GM19467 (cell line): ENCODE results near the gene CRK.

Source experiments
- ATAC-seq: cut with Tn5 transposase; IDR thresholded peaks from one replicate; pipeline ENCODE4 v1.9.1; 2021; ENCODE audit warnings: mild to moderate bottlenecking, moderate library complexity; ENCODE audit not compliant: unreplicated experiment

Gene CRK

DNA sequence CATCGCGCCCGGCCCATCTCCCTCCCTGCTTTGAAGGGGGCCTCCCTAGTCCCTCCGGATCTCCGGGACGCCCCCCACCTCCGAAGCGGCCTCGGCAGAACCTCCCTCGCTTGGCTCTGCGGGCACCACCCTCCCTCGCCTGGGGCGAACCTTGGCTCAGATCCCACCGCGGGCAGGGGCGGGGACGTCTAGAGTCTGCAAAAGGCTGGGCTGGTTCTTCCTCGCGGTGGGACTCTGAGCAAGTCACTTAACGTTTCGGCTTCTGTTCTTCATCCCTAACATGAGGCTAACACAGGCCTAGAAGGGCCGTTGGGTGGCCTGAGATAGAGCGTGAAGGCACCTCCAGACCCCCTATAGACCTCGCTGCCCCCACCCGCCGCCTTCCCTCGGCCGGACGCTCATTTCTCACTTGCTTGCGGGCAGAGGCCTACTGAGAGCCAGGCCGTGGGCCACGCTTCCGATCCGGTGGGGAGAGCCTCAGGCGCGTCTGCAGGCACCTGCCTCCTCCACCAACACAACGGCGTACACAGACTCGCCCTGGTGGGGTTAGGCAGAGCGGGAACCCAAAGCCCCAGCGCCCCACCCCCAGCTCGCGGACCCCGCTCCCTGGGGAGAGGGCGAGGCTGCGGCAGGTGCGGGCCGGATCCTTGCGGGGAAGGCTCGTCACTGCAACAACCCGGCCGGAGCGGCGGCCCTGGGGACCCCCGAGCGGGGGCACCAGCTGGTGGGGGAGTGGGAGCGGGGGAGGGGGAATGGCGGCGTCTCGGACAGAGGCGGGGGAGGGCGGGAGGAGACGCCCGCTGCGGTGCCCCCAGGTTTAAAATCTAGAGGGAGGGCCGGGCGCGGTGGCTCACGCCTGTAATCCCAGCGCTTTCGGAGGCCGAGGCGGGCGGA lies 31.0 kb upstream of the CRK start:
- ATAC-seq: no peak

DNA sequence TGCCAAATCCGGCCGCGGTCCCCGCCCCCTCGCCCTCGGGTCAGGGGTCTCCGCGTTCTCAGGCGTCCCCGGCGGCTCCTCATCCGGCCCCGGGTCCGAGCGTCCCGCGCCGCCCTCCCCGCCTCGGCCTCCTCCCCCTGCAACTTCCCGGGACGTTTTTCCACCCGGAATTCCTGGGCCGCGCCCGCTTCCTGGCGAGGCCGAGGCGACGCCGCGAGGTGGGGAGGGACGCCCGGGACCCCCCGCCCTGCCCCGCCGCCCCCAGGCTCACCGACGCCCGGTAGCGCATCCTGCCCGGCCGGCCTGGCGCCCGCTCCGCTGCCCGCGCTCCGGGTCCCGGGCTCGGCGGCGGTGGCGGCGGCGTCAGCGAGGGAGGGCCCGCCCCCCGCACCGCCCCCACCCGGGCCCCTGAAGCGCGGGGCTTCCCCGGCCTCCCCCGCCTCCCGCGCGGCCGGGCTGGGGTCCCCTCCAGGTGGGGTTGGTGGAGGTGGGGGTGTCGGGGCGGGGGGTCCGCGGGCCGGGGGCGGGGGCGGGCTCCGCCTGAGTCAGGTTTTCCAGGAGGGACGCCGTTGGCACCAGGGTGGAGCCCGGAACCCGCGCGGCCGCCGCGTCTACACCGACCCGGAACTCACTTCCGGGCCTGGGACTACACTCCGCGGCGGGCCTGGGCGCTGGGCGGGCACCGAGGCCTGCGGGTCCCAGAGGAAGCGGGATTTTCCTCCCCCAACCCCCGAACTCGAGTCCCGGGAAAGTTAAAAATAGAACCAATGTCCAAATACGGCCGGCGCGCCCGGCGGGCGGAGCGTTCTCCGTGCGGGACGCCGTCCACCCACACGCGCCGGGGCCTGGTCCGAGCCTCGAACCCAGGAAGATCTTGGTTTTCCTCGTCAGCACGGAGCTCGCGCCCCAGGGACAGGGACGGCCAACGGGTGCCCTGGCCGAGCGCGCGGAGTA lies 29.7 kb upstream of the CRK start:
- ATAC-seq: no peak

DNA sequence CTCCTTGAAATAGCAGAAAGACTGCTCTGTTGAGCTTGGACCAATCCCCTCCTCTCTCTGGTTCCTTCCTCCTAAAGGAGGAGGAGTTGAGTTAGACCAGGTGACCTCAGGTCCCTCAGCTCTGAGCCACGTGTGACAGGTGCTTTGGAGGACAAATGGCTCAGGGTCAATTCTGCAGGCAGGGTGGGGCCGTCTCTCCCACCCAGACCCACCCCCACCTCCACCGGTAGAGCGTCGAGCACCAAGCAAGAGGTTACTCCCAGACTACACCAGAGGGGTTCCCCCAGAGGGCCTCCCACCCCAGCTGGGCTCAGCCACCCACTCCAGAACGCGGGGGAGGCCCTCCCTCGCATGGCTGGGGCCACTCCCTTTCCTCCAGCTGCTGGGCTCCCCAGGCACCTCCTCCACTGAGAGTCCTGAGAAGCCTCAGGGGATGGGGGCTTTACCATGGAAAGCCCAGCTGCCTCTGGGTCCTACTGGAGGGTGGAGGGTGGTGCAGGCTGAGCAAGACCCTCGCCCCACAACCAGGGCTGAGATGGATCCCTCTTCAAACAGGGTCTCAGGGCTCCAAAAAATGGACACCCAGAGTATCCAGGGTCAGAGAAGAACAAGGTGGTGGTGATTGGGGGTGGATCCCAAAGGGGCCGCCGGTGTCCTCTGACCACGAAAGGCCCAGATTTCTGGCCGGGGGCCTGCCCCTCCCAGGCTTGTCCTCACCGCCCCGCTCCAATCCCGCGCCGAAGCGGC lies 28.8 kb upstream of the CRK start:
- no peak for ATAC-seq

GRCh38 chr17:1484060-1484535 lies 28.1 kb upstream of the CRK start:
- ATAC-seq: no peak

GRCh38 chr17:1482680-1483079 lies 26.6 kb upstream of the CRK start:
- ATAC-seq: no peak

DNA sequence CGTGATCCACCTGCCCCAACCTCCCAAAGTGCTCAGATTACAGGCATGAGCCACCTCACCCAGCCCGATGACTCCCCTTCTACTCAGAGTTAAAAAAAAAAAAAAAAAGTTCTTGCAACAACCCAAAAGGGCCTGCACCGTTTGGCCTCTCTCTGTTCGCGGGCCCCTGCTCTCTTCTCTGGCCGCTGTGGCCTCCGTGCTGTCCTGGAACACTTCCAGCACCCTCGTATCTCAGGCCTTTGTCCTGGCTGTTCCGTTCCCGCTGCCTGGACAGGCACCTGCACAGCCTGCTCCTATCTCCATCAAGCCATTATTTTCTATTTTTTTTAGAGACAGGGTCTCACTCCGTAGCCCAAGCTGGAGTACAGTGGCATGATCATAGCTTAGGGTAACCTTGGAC lies 25.7 kb upstream of the CRK start:
- ATAC-seq: no peak

GRCh38 chr17:1480747-1481465 lies 24.9 kb upstream of the CRK start:
- no peak for ATAC-seq

- no peak for ATAC-seq
Observed at GRCh38 chr17:1478418-1478817, 22.4 kb upstream of the CRK start.

DNA sequence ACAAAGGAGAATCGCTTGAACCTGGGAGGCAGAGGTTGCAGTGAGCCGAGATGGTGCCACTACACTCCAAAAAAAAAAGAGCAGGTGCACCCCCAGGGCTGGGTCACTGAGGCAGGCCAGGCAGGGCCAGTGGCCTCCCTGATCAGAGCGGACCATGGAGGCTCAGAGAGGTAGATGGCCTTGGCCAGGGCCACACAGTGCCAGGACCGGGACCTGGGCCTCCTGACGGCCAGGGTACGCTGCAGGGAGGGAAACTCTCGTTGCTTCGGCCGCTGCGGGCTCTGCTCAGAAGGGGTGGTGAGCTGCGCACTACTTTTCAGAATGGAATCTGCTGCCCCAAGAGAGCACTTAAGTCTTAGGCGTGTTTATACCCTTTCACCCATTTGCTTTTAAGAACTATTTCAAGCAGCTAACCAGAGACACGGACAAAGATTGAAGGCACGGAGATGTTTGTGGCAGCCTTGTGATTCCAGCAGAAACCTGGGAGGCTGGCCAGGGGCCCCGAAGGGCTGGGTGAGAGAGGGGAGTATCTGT lies 19.4 kb upstream of the CRK start:
- no peak for ATAC-seq

DNA sequence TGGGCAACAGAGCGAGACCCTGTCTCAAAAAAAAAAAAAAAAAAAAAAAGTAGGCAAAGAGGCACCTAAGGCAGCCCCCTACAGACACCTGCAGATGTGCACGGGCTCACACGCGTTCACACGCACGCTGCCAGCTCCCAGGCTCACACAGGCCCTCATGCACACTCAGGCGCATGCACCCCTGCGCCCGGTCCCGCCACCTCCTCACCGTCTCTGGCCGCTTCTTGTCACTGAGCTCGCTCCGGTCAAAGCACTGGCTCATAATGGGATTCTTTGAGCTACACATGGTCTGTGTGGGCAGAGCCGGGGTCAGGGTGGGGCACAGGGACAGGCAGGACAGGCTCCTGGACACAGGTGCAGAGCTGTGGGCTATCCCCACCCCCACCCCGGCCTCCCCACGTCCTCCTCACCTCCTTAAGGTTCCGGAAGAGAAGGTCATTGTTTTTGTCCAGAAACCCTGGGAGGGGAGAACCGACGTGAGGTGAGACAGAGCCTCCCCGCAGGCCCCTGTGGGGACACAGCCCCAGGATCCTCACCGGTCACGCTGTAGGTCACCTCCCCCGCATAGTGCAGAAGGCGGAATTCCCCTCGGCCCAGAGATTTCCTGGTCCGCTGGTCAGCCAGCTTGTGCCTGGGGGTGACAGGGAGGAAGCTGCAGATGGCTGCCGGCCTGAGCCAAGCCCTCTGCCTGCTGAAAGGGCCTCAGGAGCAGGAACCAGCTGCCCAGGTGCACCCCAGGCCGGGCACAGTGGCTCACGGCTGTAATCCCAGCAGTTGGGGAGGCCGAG lies 18.6 kb upstream of the CRK start:
- ATAC-seq: peak; percentile 52

- no peak for ATAC-seq
Observed at GRCh38 chr17:1473841-1474240, 17.8 kb upstream of the CRK start.

GRCh38 chr17:1473170-1473569 lies 17.1 kb upstream of the CRK start:
- ATAC-seq: no peak

GRCh38 chr17:1471911-1472821 lies 16.1 kb upstream of the CRK start:
- ATAC-seq: no peak

GRCh38 chr17:1471490-1471889 lies 15.5 kb upstream of the CRK start:
- ATAC-seq: no peak

- ATAC-seq: no peak
Observed at GRCh38 chr17:1470755-1471462, 14.9 kb upstream of the CRK start.

DNA sequence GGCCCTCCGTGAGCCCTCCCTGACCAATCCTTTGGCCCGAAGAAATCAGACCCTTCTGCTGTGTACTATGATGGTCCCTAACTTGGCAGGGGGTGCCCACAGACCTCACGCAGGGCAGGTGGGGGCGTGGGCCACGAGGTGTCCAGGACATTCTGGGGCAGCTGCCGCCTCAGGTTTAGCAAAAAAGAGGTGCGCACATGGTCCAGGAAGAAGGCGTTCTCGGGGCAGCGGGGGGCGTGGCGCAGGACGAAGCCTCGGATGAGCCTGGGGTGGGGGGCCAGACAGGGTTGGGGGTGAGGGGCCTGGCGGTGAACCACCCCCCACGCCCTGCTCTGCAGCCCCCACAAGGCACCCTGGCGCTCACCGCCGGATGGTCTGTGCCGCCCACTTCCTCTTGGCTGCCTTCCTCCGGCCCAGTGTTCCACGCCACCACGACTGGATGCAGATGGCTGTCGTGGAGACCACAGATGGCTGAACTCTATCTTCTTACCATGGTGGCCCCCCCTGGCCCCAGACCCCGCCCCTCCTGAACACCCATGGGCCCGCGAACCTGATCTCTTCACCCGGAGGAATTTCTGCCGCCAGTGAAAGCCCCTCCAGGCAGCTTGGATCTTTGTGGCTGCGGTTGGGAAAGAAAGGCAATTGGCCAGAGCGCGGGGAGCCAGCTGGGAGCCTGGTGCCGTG lies 14.2 kb upstream of the CRK start:
- no peak for ATAC-seq

GRCh38 chr17:1469231-1469852 lies 13.3 kb upstream of the CRK start:
- no peak for ATAC-seq
